D721Med (cell line): ENCODE data around the gene CFAP107.

Source experiments
- DNase-seq: peaks from one replicate; pipeline ENCODE4 v3.0.0; 2011; ENCODE audit warnings: low spot score; ENCODE audit not compliant: insufficient read length
- FAIRE-seq: peaks from 2 replicates; lab custom pipeline; 2011; peaks lifted over from hg19 to GRCh38; lab: Jason Lieb, UNC
- TF ChIP-seq, protein P1 (sequence below): IDR thresholded peaks from 2 replicates; pipeline ENCODE4 v1.5.1; 2012; ENCODE audit warnings: mild to moderate bottlenecking, control low read depth; ENCODE audit not compliant: insufficient read depth; ENCODE audit errors: missing control alignments

The CFAP107 gene

DNA sequence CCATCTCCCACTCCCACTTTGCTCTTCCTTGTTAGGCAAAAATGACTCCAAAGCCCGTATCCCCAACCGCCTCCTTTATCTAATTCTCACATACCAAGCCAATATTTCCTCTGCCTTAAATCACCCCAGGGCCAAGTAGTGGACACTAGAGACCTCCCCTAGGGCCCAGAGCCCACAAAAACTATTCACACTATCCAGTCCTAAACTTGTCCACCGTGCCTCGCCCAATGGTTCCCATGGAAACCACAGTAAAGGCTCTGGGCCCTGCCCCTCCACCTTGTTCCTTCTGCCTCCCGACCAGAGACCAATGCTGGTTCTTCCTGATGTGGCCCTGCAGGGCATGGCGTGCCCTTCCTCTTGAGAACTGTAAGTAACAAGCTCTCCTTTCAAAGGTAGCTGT, 11.8 kb downstream of the CFAP107 start:
- TF ChIP-seq, protein P1, sequence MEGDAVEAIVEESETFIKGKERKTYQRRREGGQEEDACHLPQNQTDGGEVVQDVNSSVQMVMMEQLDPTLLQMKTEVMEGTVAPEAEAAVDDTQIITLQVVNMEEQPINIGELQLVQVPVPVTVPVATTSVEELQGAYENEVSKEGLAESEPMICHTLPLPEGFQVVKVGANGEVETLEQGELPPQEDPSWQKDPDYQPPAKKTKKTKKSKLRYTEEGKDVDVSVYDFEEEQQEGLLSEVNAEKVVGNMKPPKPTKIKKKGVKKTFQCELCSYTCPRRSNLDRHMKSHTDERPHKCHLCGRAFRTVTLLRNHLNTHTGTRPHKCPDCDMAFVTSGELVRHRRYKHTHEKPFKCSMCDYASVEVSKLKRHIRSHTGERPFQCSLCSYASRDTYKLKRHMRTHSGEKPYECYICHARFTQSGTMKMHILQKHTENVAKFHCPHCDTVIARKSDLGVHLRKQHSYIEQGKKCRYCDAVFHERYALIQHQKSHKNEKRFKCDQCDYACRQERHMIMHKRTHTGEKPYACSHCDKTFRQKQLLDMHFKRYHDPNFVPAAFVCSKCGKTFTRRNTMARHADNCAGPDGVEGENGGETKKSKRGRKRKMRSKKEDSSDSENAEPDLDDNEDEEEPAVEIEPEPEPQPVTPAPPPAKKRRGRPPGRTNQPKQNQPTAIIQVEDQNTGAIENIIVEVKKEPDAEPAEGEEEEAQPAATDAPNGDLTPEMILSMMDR: no peak
- FAIRE-seq: no peak
- DNase-seq: no peak

DNA sequence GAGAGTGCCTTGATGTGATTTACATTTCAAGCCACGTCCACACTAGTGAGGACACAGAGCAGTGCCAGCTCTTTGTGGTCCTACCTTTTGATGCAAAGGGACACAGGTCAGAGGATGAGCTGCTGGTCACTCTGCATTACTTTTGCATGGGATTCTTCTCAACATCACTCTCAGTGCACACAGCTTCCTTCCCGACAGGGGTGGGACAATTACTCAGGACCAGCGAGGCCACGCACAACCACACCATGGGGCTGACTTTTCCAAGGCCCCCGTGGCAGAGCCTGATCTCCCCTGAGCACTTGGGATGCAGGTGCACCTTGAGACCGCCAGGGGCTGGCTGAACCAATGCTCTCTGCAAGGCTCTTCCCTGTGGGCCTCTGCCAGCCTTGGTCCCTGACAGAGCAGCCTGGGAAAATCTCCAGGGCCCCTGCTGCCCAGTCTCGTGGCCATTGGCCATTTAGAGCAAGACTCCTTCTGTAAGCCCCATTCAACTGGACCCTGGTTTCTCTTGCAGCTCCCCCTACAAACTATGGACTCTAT, 14.3 kb downstream of the CFAP107 start:
- FAIRE-seq (no peak), DNase-seq (no peak)

DNA sequence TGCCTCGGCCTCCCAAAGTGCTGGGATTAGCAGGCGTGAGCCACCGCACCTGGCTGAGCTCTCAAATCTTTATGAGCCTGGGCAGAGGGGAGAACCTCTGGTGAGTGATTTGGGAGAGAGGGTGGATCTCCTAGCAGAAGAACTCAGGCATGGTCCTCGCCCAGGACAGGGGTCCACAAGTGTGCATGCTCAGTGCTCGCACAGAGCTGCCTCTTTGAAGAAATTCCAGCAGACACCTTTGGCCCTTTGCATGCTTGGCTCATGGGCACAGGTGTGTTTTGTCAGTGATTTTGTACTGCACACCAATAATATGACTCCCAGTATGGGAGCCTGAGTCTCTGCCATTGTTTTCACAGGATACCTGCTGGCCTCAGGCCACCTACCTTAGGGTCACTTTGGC, 15.8 kb downstream of the CFAP107 start:
- FAIRE-seq: no peak
- DNase-seq: no peak
- TF ChIP-seq, protein P1: no peak

More for the DNA sequence above, 14.3 kb downstream of the CFAP107 start:
- TF ChIP-seq, protein P1: no peak

DNA sequence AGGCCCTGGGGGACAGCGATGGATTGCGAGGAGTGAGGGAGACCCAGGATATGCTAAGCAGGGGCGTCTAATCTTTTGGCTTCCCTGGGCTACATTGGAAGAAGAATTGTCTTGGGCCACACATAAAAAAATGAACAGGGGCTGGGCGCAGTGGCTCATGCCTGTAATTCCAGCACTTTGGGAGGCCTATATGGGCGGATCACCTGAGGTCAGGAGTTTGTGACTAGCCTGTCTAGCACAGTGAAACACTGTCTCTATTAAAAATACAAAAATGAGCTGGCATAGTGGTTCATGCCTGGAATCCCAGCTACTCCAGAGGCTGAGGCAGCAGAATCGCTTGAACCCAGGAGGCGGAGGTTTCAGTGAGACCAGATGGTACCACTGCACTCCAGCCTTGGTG, 16.8 kb downstream of the CFAP107 start:
- TF ChIP-seq, protein P1: no peak
- DNase-seq (no peak), FAIRE-seq (no peak)

DNA sequence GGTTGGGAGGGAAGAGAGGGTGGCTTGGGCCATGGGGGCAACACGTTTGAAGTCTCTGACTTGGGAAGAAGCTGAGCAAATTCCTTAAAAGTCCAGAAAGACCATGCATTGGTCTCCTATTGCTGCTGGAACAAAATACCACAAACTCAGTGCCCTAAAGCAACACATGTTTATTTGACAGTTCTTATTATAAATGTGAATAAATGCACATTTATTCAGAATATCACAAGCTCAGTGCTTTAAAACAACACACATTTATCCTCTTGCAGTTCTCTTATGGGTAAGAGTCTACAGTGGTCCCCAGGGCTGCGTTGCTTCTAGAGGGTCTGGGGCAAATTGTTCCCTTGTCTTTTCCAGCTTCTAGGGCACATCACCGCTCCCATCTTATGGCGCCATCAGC, 17.5 kb downstream of the CFAP107 start:
- TF ChIP-seq, protein P1: no peak
- FAIRE-seq (no peak), DNase-seq (no peak)

DNA sequence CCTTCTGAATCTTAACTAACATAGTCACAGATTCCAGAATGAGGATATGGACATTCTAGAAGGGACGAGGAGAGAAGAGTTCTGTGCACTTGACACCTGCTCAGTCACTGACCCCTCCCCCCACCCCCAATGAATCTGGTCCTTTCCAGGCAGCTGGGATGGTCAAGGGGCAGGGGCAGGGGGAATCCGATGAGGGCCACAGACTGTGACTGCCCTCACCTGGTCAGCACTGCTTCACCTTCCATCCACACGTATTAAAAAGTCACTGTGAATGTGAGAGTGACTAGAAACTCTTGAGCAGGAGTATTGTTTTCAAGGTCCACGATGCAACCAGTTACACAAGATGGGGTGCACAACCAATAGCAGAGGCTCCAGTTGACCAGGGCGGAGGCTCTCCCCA, 18.0 kb downstream of the CFAP107 start:
- FAIRE-seq (no peak), DNase-seq (no peak)
- TF ChIP-seq, protein P1: no peak

DNA sequence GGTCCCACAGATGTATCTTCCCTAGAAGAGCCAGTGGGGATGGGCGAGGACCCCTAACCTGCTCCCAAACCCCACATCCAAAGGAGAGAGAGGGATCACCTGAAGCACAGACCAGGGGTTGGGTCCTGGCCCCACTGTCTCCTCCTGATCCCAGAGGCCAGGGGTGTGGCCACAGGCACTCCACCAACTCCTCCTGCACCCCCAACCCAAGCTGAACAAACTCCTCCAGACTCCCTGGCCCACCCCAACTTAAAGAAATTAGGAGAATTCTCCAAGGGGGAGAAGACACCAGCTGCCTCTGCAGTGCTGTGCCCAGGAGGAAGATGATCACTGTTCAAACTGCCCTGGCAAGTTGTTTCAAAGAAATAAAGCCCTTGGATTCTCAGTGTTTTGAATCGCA, 23.0 kb downstream of the CFAP107 start:
- TF ChIP-seq, protein P1: no peak
- DNase-seq (no peak), FAIRE-seq (no peak)
